Transverse colon (tissue), 4 donors: ENCODE data around the gene ETV7. TPM values are rescaled to one million over a fixed set of nuclear protein-coding genes. Genes with fewer than 3 reads are reported as not detected.

Experiments used
- DNase-seq: peaks from one replicate; pipeline ENCODE4 v3.0.0-alpha.2; 2019
- H3K27ac ChIP-seq, 4 donors: fragments of 200-600 bp; sonication (generic); 2 replicates each; pipeline ENCODE4 v1.5.1; 2016 to 2018; ENCODE audit warnings: inconsistent platforms in 4 of 4
- H3K27me3 ChIP-seq: fragments of 200-600 bp; sonication (generic); 2 replicates; pipeline ENCODE4 v1.5.1; 2017; ENCODE audit warnings: inconsistent platforms
- H3K36me3 ChIP-seq, 4 donors: fragments of 200-600 bp; sonication (generic); 2 replicates each; pipeline ENCODE4 v1.5.1; 2017 to 2019; ENCODE audit warnings: inconsistent platforms in 4 of 4
- H3K4me1 ChIP-seq, 4 donors: fragments of 200-600 bp; sonication (generic); 2 replicates each; pipeline ENCODE4 v1.5.1; 2017 to 2020; ENCODE audit warnings: inconsistent platforms in 4 of 4
- H3K4me3 ChIP-seq, 4 donors: fragments of 200-600 bp; sonication (generic); 1 replicate in 1 of 4; 2 replicates in 3 of 4; pipeline versions ENCODE4 v1.5.1 to v1.6.1; 2017 to 2019; ENCODE audit warnings: inconsistent platforms in 4 of 4
- H3K9me3 ChIP-seq, 2 donors: fragments of 200-600 bp; sonication (generic); 2 replicates each; pipeline ENCODE4 v1.5.1; 2017 to 2019; ENCODE audit warnings: inconsistent platforms in 2 of 2
- EP300 ChIP-seq: sonication (generic); formaldehyde crosslinking; IDR thresholded peaks from one replicate; pipeline ENCODE4 v1.6.1; 2017; ENCODE audit warnings: antibody characterized with exemption, low read depth
- POLR2A ChIP-seq: fragments of 450-650 bp; IDR thresholded peaks from one replicate; pipeline ENCODE4 v1.6.1; 2016; ENCODE audit warnings: antibody characterized with exemption, mild to moderate bottlenecking, moderate library complexity
- POLR2AphosphoS5 ChIP-seq, 3 donors: sonication (generic); formaldehyde crosslinking; IDR thresholded peaks; one replicate each; pipeline ENCODE4 v1.6.1; 2016; ENCODE audit warnings: antibody characterized with exemption in 3 of 3
- WGBS, 2 donors: methylation state at CpG; one replicate each; pipeline ENCODE4 v1.1.5; 2018; ENCODE audit warnings: low coverage in 1 of 2; 5-methylcytosine and 5-hydroxymethylcytosine counted together
- in situ Hi-C, 4 donors: fragments of 200-750 bp; cut with MboI; loops; one replicate each; pipeline versions ENCODE4 v1.15.0 to v1.15.1; 2017; ENCODE audit warnings: low sequenced_read_pairs in 3 of 4, low pct_ligation_motif_present in 1 of 4, low pct_unique_long_range_greater_than_20kb in 1 of 4
- intact Hi-C: fragments of 100-400 bp; cut with DNase I; formaldehyde crosslinking; loops from one replicate; pipeline ENCODE4 v1.15.1; 2023; ENCODE audit warnings: low total_unique reads
- total RNA-seq, 4 donors: library from RNA; depleted of rRNA; stranded (reverse); fragments of >200 nt; gene quantifications; one replicate each; pipeline ENCODE4 v1.1.0, GENCODE V29; 2016
- TF ChIP-seq, protein P1 (sequence below), 5 experiments: fragments of 200-600 bp in 3 of 5; fragments of 450-650 bp in 2 of 5; sonication (generic) in 3 of 5; IDR thresholded peaks; 1 replicate in 2 of 5; 2 replicates in 3 of 5; pipeline ENCODE4 v1.5.1; 2016 to 2017; ENCODE audit warnings: antibody characterized with exemption in 5 of 5, inconsistent platforms in 3 of 5, mild to moderate bottlenecking in 2 of 5, moderate library complexity in 1 of 5

ETV7 gene
- total RNA-seq, 4 donors from 2014 or later = 1.3 to 4.2 (median 3.0) TPM

DNA sequence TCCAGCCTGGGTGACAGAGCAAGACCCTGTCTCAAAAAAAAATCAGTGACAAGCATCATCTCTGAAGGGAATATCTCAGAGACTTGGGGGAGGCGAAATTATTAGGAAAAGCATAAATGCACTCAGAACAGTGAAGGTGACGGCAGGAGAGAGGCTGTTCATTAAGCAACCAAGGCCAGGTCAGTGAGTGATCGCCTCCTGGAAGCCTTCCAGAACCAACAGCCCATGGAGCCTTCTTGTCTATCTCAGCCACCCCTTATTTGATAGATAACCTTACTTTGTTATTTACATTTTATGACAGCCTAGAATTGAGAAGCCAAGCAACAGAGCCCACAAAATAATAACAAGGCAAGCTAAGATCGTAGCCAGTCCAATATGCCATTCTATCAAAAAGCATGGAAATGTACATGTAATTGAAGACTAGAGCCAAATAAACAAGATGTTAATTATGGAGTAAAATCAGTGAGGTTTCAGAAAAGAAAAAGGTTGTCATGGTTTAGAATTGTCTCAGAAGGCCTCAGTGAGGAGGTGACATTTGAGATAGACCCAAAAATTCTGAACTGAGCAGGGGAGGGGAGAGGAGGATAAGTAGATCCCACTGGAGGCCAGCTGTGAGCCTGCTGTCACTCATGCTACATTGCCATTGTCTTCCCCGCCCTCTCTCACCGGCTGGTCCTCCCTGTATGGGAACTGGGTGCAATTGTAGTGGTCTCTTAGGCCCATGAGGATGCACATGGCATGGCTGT lies 68.6 kb downstream of the ETV7 start:
- Histone ChIP-seq H3K4me1 (peaks cover 0 to 38% (median 26%) of the 10 kb centered on the region in 4 donors), H3K36me3 (no peaks in the 10 kb centered on the region), H3K27me3 (no peaks in the 10 kb centered on the region), H3K9me3 (no peaks in the 10 kb centered on the region), H3K27ac (peak overlapping the region; percentile 58 to 80 (median 72)), H3K4me3 (no peak overlapping the region)
- no peak for DNase-seq
- in situ Hi-C loops = no loop called here
- intact Hi-C loops = no loop called here
- TF ChIP-seq EP300 = no peak
- TF ChIP-seq, protein P1, sequence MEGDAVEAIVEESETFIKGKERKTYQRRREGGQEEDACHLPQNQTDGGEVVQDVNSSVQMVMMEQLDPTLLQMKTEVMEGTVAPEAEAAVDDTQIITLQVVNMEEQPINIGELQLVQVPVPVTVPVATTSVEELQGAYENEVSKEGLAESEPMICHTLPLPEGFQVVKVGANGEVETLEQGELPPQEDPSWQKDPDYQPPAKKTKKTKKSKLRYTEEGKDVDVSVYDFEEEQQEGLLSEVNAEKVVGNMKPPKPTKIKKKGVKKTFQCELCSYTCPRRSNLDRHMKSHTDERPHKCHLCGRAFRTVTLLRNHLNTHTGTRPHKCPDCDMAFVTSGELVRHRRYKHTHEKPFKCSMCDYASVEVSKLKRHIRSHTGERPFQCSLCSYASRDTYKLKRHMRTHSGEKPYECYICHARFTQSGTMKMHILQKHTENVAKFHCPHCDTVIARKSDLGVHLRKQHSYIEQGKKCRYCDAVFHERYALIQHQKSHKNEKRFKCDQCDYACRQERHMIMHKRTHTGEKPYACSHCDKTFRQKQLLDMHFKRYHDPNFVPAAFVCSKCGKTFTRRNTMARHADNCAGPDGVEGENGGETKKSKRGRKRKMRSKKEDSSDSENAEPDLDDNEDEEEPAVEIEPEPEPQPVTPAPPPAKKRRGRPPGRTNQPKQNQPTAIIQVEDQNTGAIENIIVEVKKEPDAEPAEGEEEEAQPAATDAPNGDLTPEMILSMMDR (IDR thresholded peaks at IDR 0.05) = no peak
- TF ChIP-seq POLR2A = no peak
- no peak for TF ChIP-seq POLR2AphosphoS5 (IDR thresholded peaks at IDR 0.05)
- 66% methylated on average over 5 to 6 of the region's 6 CpGs for WGBS, 2 donors

DNA sequence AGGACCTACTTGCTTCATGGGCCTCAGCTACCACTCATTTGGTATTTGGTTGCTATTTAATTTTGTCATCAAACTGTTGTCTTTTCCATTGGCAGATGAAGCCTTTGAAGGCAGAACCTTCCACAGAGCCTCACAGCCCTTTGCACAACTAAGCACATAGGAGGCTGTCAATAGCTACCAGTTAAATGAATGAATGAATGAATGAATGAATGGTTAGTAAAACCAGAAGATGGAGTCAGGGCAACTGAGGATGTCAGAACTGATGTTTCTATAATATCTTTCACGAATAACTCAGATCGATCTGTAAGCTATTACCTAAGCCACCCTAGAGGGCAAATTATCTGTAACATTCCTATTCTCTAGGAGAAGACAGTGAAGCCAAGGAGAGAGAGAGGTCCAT lies 69.8 kb downstream of the ETV7 start:
- H3K36me3 ChIP-seq = no peaks in the 10 kb centered on the region
- H3K27ac ChIP-seq = no peak overlapping the region
- in situ Hi-C loops = no loop called here

More for the DNA sequence above, 69.8 kb downstream of the ETV7 start:
- H3K27me3 ChIP-seq = no peaks in the 10 kb centered on the region
- H3K4me1 ChIP-seq = peaks cover 4 to 50% (median 26%) of the 10 kb centered on the region in 4 donors
- H3K9me3 ChIP-seq = no peaks in the 10 kb centered on the region
- 85 to 95% methylated on average over 2 of the region's 2 CpGs for WGBS, 2 donors
- intact Hi-C loops = no loop called here
- no peak overlapping the region for H3K4me3 ChIP-seq
- no peak for TF ChIP-seq POLR2AphosphoS5 (IDR thresholded peaks at IDR 0.05)
- TF ChIP-seq, protein P1 (IDR thresholded peaks at IDR 0.05) = no peak
- no peak for TF ChIP-seq POLR2A
- TF ChIP-seq EP300 = no peak
- DNase-seq = no peak

Other genes starting within 250 kb of the ETV7 start
- 100 to 1,000 TPM in 2 of 4 donors, 10 to 100 TPM in 2; 74.8 to 209 (median 90.6) TPM for gene BRPF3, start 190.9 kb downstream of the ETV7 start, total RNA-seq
- 1 to 10 TPM in 1 of 4 donors, under 1 TPM in 1, not detected in 2; 0.79 to 1.1 TPM for gene PNPLA1, start 117.6 kb downstream of the ETV7 start, total RNA-seq
- 10 to 100 TPM in 3 of 4 donors, 1 to 10 TPM in 1; 6.0 to 23.6 (median 14.1) TPM for gene BNIP5, start 50.8 kb downstream of the ETV7 start, total RNA-seq
- gene PXT1, start 55.2 kb upstream of the ETV7 start, total RNA-seq = under 1 TPM in 1 of 4 donors, not detected in 3; 0.14 TPM
- 10 to 100 TPM; 23.2 to 61.9 (median 29.9) TPM for gene KCTD20, start 55.3 kb upstream of the ETV7 start, total RNA-seq
- gene STK38, start 159.8 kb upstream of the ETV7 start, total RNA-seq = 100 to 1,000 TPM in 1 of 4 donors, 10 to 100 TPM in 3; 59.1 to 101 (median 86.4) TPM
- gene SRSF3, start 206.7 kb upstream of the ETV7 start, total RNA-seq = 100 to 1,000 TPM; 110 to 177 (median 144) TPM